ENCODE measurements around the gene ROBO3. TPM values are rescaled to one million over a fixed set of nuclear protein-coding genes. Genes with fewer than 3 reads are reported as not detected.

The ROBO3 gene
- total RNA-seq = 1 to 10 TPM; 1.9 to 5.3 (median 3.3) TPM

GRCh38 chr11:124865181-124865901 lies at the start of gene ROBO3:
Gene ROBO3 (plus strand): TSS chr11:124865432. CDS start chr11:124865578, 146 bp downstream.
- intact Hi-C loops (cut with DNase I; ENCODE audit: low total_unique reads) = no loop called here
- TF ChIP-seq, protein P1, sequence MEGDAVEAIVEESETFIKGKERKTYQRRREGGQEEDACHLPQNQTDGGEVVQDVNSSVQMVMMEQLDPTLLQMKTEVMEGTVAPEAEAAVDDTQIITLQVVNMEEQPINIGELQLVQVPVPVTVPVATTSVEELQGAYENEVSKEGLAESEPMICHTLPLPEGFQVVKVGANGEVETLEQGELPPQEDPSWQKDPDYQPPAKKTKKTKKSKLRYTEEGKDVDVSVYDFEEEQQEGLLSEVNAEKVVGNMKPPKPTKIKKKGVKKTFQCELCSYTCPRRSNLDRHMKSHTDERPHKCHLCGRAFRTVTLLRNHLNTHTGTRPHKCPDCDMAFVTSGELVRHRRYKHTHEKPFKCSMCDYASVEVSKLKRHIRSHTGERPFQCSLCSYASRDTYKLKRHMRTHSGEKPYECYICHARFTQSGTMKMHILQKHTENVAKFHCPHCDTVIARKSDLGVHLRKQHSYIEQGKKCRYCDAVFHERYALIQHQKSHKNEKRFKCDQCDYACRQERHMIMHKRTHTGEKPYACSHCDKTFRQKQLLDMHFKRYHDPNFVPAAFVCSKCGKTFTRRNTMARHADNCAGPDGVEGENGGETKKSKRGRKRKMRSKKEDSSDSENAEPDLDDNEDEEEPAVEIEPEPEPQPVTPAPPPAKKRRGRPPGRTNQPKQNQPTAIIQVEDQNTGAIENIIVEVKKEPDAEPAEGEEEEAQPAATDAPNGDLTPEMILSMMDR (IDR thresholded peaks at IDR 0.05) = no peak
- TF ChIP-seq POLR2A (IDR thresholded peaks at IDR 0.05) = no peak
- no peak within 1 kb of the TSS for H3K4me3 ChIP-seq (ENCODE audit: low read depth, poor library complexity, severe bottlenecking)
- WGBS, 2 donors = 2 to 3% methylated on average over 45 to 52 of the region's 53 CpGs
- peak in 1 of 2 donors; percentile 71 for DNase-seq (ENCODE audit: low spot score in 2 of 2)

GRCh38 chr11:124817036-124817435 lies 48.2 kb upstream of the ROBO3 start:
- H3K4me3 ChIP-seq (ENCODE audit: low read depth, poor library complexity, severe bottlenecking) = no peak overlapping the region
- TF ChIP-seq, protein P1 (IDR thresholded peaks at IDR 0.05) = no peak
- TF ChIP-seq POLR2A (IDR thresholded peaks at IDR 0.05) = no peak
- intact Hi-C loops (cut with DNase I; ENCODE audit: low total_unique reads) = no loop called here
- 91 to 95% methylated on average over 3 of the region's 3 CpGs for WGBS, 2 donors
- no peak for DNase-seq (ENCODE audit: low spot score in 2 of 2)

DNA sequence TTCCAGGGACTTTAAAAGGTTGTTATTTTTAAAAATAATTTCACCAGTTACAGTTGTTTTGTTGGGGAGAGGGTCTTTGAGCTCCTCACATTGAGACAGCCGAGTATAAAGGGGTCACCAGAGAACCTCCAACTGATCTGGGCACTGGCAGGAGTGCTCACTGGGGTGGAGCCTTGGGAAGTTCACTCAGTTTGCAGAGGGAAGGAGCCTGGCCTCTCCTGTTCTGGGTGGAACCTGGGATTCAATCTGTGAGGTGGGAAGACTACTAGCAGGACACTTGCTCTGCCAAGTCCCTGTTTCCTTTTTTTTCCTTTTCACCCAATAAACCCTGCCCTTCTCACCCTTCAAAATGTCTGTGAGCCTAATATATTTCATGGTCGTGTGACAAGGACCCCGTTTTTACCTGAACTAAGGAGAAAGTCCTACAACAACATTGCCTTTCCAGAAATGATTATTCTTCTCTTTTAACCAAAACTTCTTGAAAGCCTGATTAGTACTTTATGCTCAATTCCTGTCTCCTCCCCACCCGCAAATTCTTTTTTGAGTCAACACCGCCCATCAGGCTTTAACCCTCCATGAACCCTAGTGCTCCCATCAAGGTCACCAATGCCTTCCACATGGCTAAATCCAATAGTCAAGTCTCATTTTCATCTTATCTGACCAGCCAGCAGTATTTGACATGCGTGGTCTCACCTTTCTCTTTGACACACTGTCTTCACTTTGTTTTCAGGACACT lies 43.1 kb upstream of the ROBO3 start:
- intact Hi-C loops (cut with DNase I; ENCODE audit: low total_unique reads) = no loop called here
- no peak overlapping the region for H3K4me3 ChIP-seq (ENCODE audit: low read depth, poor library complexity, severe bottlenecking)
- TF ChIP-seq, protein P1 (IDR thresholded peaks at IDR 0.05) = no peak
- TF ChIP-seq POLR2A (IDR thresholded peaks at IDR 0.05) = no peak
- DNase-seq (ENCODE audit: low spot score in 2 of 2) = no peak
- 63 to 66% methylated on average over 6 of the region's 6 CpGs for WGBS, 2 donors

DNA sequence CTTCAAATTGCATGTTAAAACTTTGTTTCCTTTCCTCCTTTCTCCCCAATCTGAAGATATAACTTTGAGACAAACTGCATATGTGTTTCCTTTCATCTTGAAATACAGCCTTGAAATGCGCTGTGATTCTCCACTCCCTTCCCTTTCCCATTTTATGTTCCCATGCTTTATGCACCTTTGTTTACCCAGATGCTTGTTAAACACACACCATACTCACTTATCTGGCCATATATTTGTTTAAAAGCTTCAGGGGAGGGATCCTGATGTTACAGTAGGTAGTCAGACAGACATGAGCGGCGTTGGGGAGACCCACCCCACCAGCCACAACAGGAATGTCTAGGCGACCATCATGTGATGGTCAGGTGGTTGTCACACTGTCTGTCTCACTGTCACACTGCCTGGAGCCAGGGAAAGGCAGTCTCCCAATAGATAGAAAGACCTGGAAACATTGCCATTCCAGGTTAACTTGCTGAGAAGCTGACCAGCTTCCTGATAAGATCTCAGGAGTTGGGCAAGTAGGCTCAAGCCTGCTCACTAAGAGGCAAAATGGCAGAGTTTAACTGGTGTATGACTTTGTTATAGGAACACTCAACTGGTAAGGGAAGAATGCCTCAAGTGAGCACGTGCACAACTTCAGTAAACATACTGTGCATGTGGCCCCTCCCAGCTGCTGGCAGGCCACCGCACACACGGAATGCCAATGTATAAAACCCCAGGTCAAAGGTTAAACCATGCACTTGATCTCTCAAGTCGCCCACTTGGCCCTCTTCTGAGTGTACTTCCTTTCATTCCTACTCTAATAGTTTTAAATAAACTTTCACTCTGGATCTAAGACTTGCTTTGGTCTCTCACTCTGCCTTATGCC lies 41.5 kb upstream of the ROBO3 start:
- no peak for DNase-seq (ENCODE audit: low spot score in 2 of 2)

GRCh38 chr11:124825876-124826275 lies 39.4 kb upstream of the ROBO3 start:
- H3K4me3 ChIP-seq (ENCODE audit: low read depth, poor library complexity, severe bottlenecking) = no peak overlapping the region
- no peak for TF ChIP-seq POLR2A (IDR thresholded peaks at IDR 0.05)
- TF ChIP-seq, protein P1 (IDR thresholded peaks at IDR 0.05) = no peak
- WGBS, 2 donors = 83 to 87% methylated on average over 3 of the region's 3 CpGs
- DNase-seq (ENCODE audit: low spot score in 2 of 2) = no peak
- intact Hi-C loops (cut with DNase I; ENCODE audit: low total_unique reads) = no loop called here

More for the DNA sequence above, 41.5 kb upstream of the ROBO3 start:
- intact Hi-C loops (cut with DNase I; ENCODE audit: low total_unique reads) = no loop called here
- TF ChIP-seq, protein P1 (IDR thresholded peaks at IDR 0.05) = no peak
- no peak for TF ChIP-seq POLR2A (IDR thresholded peaks at IDR 0.05)
- WGBS, 2 donors = 70 to 81% methylated on average over 8 of the region's 8 CpGs
- no peak overlapping the region for H3K4me3 ChIP-seq (ENCODE audit: low read depth, poor library complexity, severe bottlenecking)

Data from lower leg skin (tissue), 4 donors.